K562 (cell line): Measurements from ENCODE around the gene TMEM202.
"Not testable (repeated sequence)": the region's sequence is repeated elsewhere in the genome, so short reads cannot be mapped to it uniquely, and the experiment has no call there.

Experiments used
- CTCF ChIP-seq, 3 experiments: IDR thresholded peaks in 2 of 3; conservative IDR thresholded peaks in 1 of 3; 2 replicates each; pipeline ENCODE4 v1.5.1; 2011 to 2012; ENCODE audit warnings: low read length in 3 of 3, mild to moderate bottlenecking in 3 of 3, control low read depth in 2 of 3, improper control_type of control experiment in 1 of 3, inconsistent platforms in 1 of 3, low read depth in 1 of 3, mixed read lengths in 1 of 3, moderate library complexity in 1 of 3; ENCODE audit not compliant: insufficient read depth in 2 of 3
- HBP1 ChIP-seq: fragments of 450-650 bp; formaldehyde crosslinking; IDR thresholded peaks from 2 replicates; pipeline ENCODE4 v1.4.0; 2022; ENCODE audit warnings: missing genetic modification characterization
- POLR2A ChIP-seq: fragments of 450-650 bp; conservative IDR thresholded peaks from 2 replicates; pipeline ENCODE4 v1.6.1; 2016
- ZBTB40 ChIP-seq, 2 experiments: fragments of 450-650 bp in 1 of 2; sonication (generic) in 1 of 2; formaldehyde crosslinking in 1 of 2; IDR thresholded peaks; 2 replicates each; pipeline versions ENCODE4 v1.7.1 to v1.9.0; 2016 to 2022; ENCODE audit warnings: inconsistent platforms in 1 of 2, mild to moderate bottlenecking in 1 of 2, missing genetic modification reagents in 1 of 2

- TF ChIP-seq CTCF (IDR thresholded peaks at IDR 0.05 in 2 of 3, conservative IDR thresholded peaks at IDR 0.05 in 1 of 3; ENCODE audit: insufficient read depth in 2 of 3, low read depth in 1 of 3, low read length in 3 of 3); POLR2A; HBP1 (CRISPR knock-in tag); ZBTB40 (IDR thresholded peaks at IDR 0.05); ZBTB40 (CRISPR knock-in tag; IDR thresholded peaks at IDR 0.05): not testable (repeated sequence)
Observed at GRCh38 chr15:72419768-72420167, 21.7 kb downstream of the TMEM202 start.
